CD4-positive, alpha-beta T cell treated with Interleukin-15 for 4 hours (primary cell): ENCODE data around the gene TADA1.
"Not testable (repeated sequence)": the region's sequence is repeated elsewhere in the genome, so short reads cannot be mapped to it uniquely, and the experiment has no call there.

Experiments used
- DNase-seq: peaks from one replicate; pipeline ENCODE4 v3.0.0-alpha.2; 2020; ENCODE audit warnings: low spot score

The TADA1 gene

GRCh38 chr1:166889776-166890175 is 13.7 kb upstream of the TADA1 start:
- DNase-seq: no peak

GRCh38 chr1:166888373-166889111 is 12.5 kb upstream of the TADA1 start:
- DNase-seq: no peak

GRCh38 chr1:166884971-166885370 is 8.9 kb upstream of the TADA1 start:
- DNase-seq: no peak

DNA sequence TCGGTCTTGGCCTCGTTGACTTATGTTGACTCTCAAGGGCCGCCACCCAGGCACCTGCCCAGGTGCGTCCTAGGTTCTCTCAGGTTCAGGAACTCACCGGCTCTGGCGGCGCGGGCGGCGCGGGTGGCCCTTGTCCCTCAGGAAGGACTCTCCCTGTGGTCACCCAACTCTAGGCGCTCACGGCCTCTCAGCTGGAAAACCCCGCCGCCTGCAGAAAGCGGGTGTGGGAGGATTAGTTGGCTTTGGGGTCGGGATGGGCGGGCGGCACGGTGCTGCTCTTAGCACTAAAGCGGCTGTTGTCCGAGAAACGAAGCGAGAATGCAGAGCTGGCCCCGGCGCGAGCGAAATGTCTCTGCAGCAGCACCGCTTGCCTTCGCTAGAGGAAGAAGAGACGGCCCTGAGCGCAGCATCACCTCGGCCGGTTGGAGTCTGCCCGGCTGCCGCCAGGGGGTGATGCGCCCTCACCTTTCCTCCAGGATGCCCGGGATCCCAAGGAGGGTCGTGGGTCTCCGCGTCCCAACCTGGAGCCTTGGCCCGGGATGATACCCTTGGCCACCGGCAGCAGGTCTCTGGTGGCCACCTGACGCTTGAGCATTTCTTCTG is 8.1 kb upstream of the TADA1 start:
- no peak for DNase-seq

DNA sequence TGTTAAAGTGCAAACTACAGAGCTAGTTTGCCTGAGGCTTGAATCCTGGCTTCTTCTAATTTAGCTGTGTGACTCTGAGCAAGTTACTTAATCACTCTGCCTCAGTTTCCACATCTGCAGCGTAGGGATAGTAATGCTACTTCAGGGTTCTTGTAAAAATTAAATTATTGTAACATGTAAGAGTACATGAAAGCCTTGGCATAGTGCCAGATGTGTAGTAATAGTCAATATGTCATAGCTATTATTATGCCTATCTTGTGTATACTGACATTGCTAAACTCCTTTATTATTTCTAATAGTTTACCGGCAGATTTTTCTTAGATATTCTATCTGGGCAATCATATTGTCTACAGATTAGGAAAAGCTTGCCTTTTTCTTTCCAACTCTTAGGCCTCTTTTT is 6.8 kb upstream of the TADA1 start:
- DNase-seq: no peak

GRCh38 chr1:166878173-166878917 is 2.3 kb upstream of the TADA1 start:
- not testable (repeated sequence) for DNase-seq

- DNase-seq: no peak
Measured at GRCh38 chr1:166876540-166876838, 425 bp upstream of the TADA1 start.

DNA sequence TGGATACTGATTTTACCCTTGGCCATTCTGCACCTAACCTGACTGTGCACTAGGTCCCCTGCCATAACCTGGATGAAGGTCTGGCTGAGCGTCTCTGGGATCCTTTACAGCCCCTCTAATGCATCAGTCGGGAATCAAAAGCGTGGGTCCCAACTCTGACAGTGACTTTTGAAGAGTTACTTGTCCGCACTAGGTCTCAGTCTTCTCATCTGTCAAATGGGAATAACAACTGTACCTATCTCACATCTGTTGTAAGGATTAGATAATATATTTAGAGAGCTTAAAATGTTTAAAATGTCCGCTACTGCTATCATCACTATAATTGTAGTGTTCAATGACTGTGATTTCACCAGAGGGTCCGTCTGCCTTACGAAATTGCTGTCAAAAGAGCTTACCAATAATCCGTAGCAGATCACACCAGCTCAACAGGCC is 746 bp downstream of the TADA1 start:
- DNase-seq: no peak

DNA sequence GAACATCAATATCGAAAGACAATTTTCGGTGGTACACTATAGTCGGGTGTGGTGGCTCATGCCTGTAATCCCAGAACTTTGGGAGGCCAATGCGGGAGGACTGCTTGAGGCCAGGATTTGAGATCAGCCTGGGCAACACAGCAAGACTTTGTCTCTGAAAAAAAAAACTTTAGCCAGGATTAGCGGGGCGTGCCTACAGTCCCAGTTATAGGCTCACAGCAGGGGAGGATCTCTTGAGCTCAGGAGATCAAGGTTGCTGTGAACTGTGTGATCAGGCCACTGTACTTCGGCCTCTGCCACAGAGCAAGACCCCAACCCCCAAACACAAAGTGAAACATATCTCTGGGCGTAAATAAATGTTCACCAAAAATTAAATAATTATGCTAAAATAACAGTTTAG is 1.6 kb downstream of the TADA1 start:
- DNase-seq: no peak

DNA sequence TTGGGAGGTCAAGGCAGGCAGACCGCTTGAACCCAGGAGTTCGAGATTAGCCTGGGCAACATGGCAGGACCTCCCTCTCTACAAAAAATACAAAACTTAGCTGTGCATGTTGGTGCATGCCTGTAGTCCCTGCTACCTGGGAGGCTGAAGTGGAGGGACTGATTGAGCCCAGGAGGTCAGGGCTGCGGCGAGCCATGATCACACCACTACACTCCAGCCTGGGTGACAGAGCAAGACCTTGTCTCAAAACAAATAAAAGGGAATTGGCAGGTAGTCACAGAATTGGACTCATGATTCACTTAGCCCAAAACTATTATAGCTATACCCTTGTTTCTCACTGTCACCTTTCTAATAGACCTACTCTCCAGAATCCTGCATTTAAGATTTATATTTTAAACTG is 5.5 kb downstream of the TADA1 start:
- DNase-seq: no peak

DNA sequence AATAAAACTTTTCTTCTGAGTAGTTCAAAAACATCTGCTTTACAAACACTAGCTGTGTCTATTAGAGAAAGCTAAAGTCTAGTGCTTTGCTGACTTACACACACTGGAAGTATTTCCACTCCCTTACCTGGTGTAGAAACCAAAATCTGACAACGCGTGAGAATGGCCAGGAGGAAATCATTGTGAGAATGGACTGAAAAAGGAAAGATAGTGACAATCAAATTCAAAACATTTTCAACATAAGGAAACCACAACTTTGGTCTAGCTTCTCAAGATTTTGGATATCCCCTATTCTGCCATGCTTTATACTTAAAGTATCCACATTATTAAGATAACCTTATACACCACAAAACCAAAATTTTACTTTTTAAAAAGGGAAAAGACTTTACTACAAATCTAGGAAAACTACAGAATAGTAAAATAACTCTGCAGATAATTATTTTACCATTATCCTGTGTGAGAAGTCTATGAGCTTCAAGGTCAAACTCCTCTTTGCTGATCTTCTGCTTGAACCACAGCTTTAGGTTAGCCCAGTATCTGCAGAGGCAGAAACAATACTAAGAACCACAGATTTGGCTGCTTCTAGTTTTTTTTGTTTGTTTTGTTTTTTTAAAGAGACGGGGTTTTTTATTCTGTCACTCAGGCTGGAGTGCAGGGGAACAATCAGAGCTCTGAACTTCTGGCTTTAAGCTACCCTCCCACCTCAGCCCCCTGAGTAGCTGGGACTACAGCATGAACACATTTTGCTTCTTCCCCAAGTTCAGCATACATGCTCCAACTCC is 6.6 kb downstream of the TADA1 start:
- no peak for DNase-seq

DNA sequence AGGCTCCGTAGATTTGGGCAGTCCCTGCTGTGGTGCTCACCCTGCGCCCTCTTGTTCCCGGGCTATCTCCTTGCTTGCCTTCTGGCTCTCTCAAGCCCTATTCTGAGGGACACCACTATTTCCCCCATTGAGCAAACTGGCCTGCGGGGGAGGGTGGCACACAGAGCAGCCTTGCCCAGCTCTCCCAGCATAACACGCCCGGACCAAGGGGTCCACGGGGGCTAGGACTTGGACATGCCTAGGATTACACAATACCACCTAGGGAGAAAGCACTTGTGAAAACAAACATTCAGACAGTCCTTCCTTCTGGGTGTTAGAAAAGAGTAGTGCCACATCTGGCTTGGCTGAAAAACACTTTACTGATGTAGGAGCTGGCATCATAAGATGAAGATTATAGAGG is 7.4 kb downstream of the TADA1 start:
- DNase-seq: no peak

- DNase-seq: no peak
Measured at GRCh38 chr1:166865926-166866325, 10.1 kb downstream of the TADA1 start.

DNA sequence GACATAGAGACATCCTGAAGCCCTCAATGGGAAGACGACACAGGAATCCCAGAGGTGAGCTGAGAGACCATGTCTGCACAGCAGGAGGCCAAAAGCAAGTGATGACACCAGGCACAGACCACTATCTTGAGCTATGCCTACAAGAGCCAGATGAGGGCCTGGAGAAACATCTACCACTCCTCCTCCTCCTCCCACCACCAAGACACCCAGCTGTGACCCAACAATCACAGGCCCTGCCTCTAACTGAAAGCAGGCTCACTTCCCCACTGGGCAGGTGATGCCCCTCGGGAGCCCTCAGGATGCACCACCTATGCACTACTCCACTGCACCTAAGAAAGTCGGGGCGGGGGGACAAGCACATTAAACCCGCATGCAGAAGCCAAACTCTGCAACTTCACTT is 16.5 kb downstream of the TADA1 start:
- DNase-seq: no peak

GRCh38 chr1:166858726-166859419 is 17.2 kb downstream of the TADA1 start:
- DNase-seq: no peak

- DNase-seq: no peak
Measured at GRCh38 chr1:166857995-166858394, 18.1 kb downstream of the TADA1 start.

DNA sequence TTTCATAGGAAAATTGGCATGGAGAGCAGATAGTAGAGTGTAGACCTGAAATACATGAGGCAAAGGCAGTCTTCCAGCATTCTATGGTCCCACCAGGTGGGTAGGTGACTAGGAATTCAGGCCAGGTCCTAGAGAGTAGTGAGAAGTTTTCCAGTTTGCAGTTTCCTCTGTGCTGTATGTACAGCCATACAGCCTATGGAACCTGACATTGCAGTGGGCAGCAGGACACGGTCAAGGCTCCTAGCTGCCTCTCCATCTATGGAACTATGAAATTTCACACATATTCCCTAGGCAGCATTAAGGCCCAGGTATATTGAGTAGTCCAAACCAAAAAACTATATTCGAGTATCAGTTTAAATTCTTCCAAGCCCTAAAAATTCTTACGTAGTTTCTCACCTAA is 20.5 kb downstream of the TADA1 start:
- DNase-seq: no peak

- no peak for DNase-seq
Measured at GRCh38 chr1:166852918-166853317, 23.1 kb downstream of the TADA1 start.

GRCh38 chr1:166849135-166849534 is 26.9 kb downstream of the TADA1 start:
- DNase-seq: no peak

DNA sequence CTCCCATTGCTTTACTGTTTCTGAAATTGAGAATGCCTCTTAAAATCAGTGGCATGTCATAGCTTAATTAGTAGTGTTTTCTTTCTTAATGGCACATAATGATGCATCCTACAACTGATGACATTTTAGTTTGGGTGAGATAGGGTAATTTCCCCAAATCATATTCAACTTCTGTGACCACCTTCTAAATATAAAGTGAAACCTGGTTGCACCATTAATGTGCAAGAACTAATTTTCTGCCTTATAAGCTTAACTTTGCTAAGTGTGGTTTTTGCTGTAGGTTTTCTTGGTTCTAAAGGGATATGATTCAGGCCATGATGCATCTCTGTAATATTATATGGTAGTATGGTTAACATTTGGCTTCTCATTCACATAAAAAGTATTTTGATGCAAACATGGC is 27.9 kb downstream of the TADA1 start:
- DNase-seq: no peak

DNA sequence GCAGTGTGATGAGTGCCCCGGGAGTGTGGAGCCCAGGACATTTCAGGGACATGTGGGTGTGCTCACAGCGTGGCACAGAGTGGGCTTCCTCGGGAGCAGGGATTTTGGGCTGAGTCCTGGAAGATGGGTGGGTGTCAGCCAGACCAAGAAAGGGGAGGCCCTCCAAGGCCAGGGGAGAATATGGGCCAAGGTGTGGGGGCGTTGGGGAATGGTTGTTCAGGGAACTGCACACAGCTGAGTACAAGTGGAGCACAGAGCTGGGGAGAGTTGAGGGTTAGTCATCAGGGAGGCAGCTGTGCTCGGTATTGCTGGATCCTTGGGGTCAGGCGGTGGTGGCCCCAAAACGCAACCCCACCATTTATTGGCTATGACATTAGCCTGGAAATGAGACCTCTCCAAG is 31.3 kb downstream of the TADA1 start:
- no peak for DNase-seq
